Measurements from ENCODE around the gene CALM3.

CALM3 gene

DNA sequence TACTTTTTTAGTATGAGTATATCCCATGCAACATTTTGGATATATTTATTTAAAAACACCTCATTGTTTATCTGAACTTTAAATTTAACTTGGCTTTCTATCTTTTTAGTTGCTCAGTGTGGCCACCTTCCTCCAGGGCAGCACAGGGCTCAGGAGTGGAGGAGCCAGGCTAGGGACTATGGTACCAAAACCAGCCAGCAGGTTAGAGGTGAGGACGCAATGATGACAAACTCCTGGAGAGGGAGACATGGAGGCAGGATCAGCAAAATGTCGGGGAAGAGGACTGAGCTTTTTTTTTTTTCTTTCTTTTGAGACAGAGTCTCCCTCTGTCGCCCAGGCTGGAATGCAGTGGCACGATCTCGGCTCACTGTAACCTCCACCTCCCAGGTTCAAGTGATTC is 29.6 kb upstream of the CALM3 start:
- no peak overlapping the region for H3K4me3 ChIP-seq (ENCODE audit: low read length)
- TF ChIP-seq, protein P1, sequence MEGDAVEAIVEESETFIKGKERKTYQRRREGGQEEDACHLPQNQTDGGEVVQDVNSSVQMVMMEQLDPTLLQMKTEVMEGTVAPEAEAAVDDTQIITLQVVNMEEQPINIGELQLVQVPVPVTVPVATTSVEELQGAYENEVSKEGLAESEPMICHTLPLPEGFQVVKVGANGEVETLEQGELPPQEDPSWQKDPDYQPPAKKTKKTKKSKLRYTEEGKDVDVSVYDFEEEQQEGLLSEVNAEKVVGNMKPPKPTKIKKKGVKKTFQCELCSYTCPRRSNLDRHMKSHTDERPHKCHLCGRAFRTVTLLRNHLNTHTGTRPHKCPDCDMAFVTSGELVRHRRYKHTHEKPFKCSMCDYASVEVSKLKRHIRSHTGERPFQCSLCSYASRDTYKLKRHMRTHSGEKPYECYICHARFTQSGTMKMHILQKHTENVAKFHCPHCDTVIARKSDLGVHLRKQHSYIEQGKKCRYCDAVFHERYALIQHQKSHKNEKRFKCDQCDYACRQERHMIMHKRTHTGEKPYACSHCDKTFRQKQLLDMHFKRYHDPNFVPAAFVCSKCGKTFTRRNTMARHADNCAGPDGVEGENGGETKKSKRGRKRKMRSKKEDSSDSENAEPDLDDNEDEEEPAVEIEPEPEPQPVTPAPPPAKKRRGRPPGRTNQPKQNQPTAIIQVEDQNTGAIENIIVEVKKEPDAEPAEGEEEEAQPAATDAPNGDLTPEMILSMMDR (IDR thresholded peaks at IDR 0.05; ENCODE audit: insufficient read depth, low read depth, low read length, missing control alignments) = peak; percentile 50
- peak; percentile 41 for DNase-seq (ENCODE audit: low read depth)

- no peak for DNase-seq (ENCODE audit: low read depth)
- TF ChIP-seq, protein P1 (IDR thresholded peaks at IDR 0.05; ENCODE audit: insufficient read depth, low read depth, low read length, missing control alignments) = no peak
These were observed 27.2 kb upstream of the CALM3 start for GRCh38 chr19:46573679-46574498.

GRCh38 chr19:46574533-46574932 is 26.6 kb upstream of the CALM3 start:
- H3K4me3 ChIP-seq (ENCODE audit: low read length) = no peak overlapping the region
- TF ChIP-seq, protein P1 (IDR thresholded peaks at IDR 0.05; ENCODE audit: insufficient read depth, low read depth, low read length, missing control alignments) = no peak
- DNase-seq (ENCODE audit: low read depth) = no peak

More at GRCh38 chr19:46573679-46574498, 27.2 kb upstream of the CALM3 start:
- H3K4me3 ChIP-seq (ENCODE audit: low read length) = no peak overlapping the region

GRCh38 chr19:46578450-46578849 is 22.7 kb upstream of the CALM3 start:
- H3K4me3 ChIP-seq (ENCODE audit: low read length) = no peak overlapping the region
- TF ChIP-seq, protein P1 (IDR thresholded peaks at IDR 0.05; ENCODE audit: insufficient read depth, low read depth, low read length, missing control alignments) = no peak

DNA sequence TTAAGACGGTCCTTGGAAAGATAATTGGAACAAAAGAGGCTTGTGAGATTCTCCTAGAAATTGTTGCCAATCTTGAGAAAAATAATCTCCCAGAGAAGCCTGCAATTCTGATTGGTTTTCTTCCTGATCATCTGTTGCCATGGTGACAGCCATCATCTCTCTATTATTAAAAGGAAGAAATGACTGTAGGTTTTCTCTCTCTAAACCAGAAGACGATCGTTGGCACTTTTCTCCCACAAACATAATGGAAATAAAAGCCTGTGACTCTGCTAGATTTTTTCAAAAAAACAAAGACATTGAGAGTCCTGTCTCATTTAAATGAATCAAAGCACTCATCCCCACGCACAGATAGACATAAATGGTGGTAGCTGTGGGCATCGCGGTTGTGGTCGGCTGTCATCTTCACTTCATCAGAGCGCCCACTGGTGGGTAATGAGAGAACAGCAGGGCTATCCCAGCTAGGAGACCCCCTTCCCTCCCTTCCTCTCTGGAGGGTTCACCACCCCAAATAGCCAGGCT is 21.7 kb upstream of the CALM3 start:
- DNase-seq (ENCODE audit: low read depth) = no peak
- no peak overlapping the region for H3K4me3 ChIP-seq (ENCODE audit: low read length)
- TF ChIP-seq, protein P1 (IDR thresholded peaks at IDR 0.05; ENCODE audit: insufficient read depth, low read depth, low read length, missing control alignments) = peak; percentile 26

More at GRCh38 chr19:46578450-46578849, 22.7 kb upstream of the CALM3 start:
- no peak for DNase-seq (ENCODE audit: low read depth)

- no peak for DNase-seq (ENCODE audit: low read depth)
- TF ChIP-seq, protein P1 (IDR thresholded peaks at IDR 0.05; ENCODE audit: insufficient read depth, low read depth, low read length, missing control alignments) = no peak
- H3K4me3 ChIP-seq (ENCODE audit: low read length) = no peak overlapping the region
These were observed 20.9 kb upstream of the CALM3 start for GRCh38 chr19:46580247-46580646.

Data from epithelial cell of esophagus (primary cell).